Measurements from ENCODE around the gene PDXP. TPM values are rescaled to one million over a fixed set of nuclear protein-coding genes. Genes with fewer than 3 reads are reported as not detected.

The PDXP gene
- total and polyA plus RNA-seq, 2 donors (not counting 3 experiments of a cell fraction or from before 2014, with no cell fraction given) = 18.0 to 20.0 TPM

DNA sequence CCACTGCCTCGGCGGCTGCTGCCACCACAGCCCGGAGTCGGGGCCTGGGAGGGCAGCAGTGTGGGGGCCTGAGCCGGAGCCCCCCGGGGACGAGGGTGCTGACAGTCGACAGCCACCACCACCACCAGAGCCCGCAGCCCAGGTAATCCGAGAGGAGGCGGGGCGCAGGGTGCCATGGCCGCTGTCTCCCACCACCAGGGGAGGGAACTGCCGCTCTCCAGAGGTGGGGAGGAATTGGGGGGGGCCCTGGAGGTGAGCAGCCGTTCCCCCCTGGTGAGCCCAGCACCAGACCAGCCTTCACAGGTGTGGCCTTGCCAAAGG lies 50.9 kb downstream of the PDXP start:
- DNase-seq (ENCODE audit: low read depth, low spot score) (no peak), FAIRE-seq (no peak)
- ChIA-PET POLR2A (no interaction called here), CTCF (no interaction called here)
- H3K4me2 ChIP-seq (ENCODE audit: insufficient read depth, low read length) = no peak overlapping the region
- H3K9ac ChIP-seq (replicated peaks; ENCODE audit: extremely low read depth, insufficient read depth, low read length) = no peak overlapping the region
- H3K4me3 ChIP-seq (replicated peaks in 1 of 3; ENCODE audit: insufficient read depth in 1 of 3, low read depth in 1 of 3, low read length in 3 of 3) = no peak overlapping the region
- intact Hi-C loops (cut with micrococcal nuclease) (no loop called here), dilution Hi-C loops (cut with MboI; ENCODE audit: extremely low pct_ligation_motif_present, low sequenced_read_pairs) (no loop called here)
- H3K27me3 ChIP-seq (ENCODE audit: control insufficient read depth in 2 of 2, insufficient read depth in 2 of 2, low read length in 2 of 2) = no peaks in the 10 kb centered on the region
- no peaks in the 10 kb centered on the region for H3K9me3 ChIP-seq (replicated peaks; ENCODE audit: control insufficient read depth, insufficient read depth, low read length)
- no peak overlapping the region for H3K27ac ChIP-seq (ENCODE audit: insufficient read depth, low read depth, low read length)
- TF ChIP-seq POLR2A (IDR thresholded peaks at IDR 0.05; ENCODE audit: low read depth, low read length) (no peak), GATA2 (IDR thresholded peaks at IDR 0.05; ENCODE audit: insufficient read depth, insufficient read length, low read depth, low read length) (no peak), MYC (IDR thresholded peaks at IDR 0.05; ENCODE audit: low read depth, low read length) (no peak), POLR2AphosphoS5 (IDR thresholded peaks at IDR 0.05; ENCODE audit: insufficient read depth, low read depth, low read length) (no peak), FOS (IDR thresholded peaks at IDR 0.05; ENCODE audit: borderline replicate concordance, insufficient read depth, low read length) (no peak), JUN (IDR thresholded peaks at IDR 0.05; ENCODE audit: borderline replicate concordance, insufficient read depth, insufficient read length, low read depth) (no peak), EZH2 (IDR thresholded peaks at IDR 0.05; ENCODE audit: borderline replicate concordance, low read depth, low read length, severe bottlenecking) (no peak)
- TF ChIP-seq, protein P1, sequence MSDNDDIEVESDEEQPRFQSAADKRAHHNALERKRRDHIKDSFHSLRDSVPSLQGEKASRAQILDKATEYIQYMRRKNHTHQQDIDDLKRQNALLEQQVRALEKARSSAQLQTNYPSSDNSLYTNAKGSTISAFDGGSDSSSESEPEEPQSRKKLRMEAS (IDR thresholded peaks at IDR 0.05; ENCODE audit: insufficient read depth, insufficient read length) = no peak
- TF ChIP-seq, protein P2, sequence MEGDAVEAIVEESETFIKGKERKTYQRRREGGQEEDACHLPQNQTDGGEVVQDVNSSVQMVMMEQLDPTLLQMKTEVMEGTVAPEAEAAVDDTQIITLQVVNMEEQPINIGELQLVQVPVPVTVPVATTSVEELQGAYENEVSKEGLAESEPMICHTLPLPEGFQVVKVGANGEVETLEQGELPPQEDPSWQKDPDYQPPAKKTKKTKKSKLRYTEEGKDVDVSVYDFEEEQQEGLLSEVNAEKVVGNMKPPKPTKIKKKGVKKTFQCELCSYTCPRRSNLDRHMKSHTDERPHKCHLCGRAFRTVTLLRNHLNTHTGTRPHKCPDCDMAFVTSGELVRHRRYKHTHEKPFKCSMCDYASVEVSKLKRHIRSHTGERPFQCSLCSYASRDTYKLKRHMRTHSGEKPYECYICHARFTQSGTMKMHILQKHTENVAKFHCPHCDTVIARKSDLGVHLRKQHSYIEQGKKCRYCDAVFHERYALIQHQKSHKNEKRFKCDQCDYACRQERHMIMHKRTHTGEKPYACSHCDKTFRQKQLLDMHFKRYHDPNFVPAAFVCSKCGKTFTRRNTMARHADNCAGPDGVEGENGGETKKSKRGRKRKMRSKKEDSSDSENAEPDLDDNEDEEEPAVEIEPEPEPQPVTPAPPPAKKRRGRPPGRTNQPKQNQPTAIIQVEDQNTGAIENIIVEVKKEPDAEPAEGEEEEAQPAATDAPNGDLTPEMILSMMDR (IDR thresholded peaks at IDR 0.05; ENCODE audit: extremely low read depth in 1 of 2, insufficient read depth in 1 of 2, low read depth in 1 of 2, low read length in 2 of 2) = no peak
- H3K36me3 ChIP-seq (ENCODE audit: control insufficient read depth in 2 of 2, extremely low read depth in 1 of 2, insufficient read depth in 2 of 2, low read length in 2 of 2) = no peaks in the 10 kb centered on the region
- H2AFZ ChIP-seq (ENCODE audit: low read depth, low read length) = no peak overlapping the region
- H3K79me2 ChIP-seq (ENCODE audit: control insufficient read depth, insufficient read depth, low read length) = no peaks in the 10 kb centered on the region
- no peaks in the 10 kb centered on the region for H3K9me1 ChIP-seq (replicated peaks; ENCODE audit: control insufficient read depth, extremely low read depth, insufficient read depth, low read length)
- H4K20me1 ChIP-seq (replicated peaks; ENCODE audit: control insufficient read depth, extremely low read depth, insufficient read depth, low read length) = no peaks in the 10 kb centered on the region
- peaks cover 5% of the 10 kb centered on the region for H3K4me1 ChIP-seq (ENCODE audit: control insufficient read depth, extremely low read depth, insufficient read depth, low read length)
- no TSS peak for BruUV-seq (replicated peaks)

Measured in endothelial cell of umbilical vein (primary cell).